Large intestine (tissue), 3 donors: ENCODE data around the gene ZNF783. TPM values are rescaled to one million over a fixed set of nuclear protein-coding genes. Genes with fewer than 3 reads are reported as not detected.
A peak's percentile ranks its signal among the peaks of the same experiment; 100 is the strongest.

Source experiments
- DNase-seq, 2 donors: peaks; one replicate each; pipeline versions ENCODE4 v3.0.0 to v3.0.0-alpha.2; 2013
- H3K27ac ChIP-seq: one replicate; pipeline ENCODE4 v1.5.1; 2013; ENCODE audit warnings: low read length
- H3K27me3 ChIP-seq: 2 replicates; pipeline ENCODE4 v1.6.1; 2013; ENCODE audit warnings: low read length; ENCODE audit not compliant: control insufficient read depth, insufficient read depth
- H3K36me3 ChIP-seq: 2 replicates; pipeline ENCODE4 v1.6.1; 2013; ENCODE audit warnings: low read length; ENCODE audit not compliant: control insufficient read depth, insufficient read depth
- H3K4me1 ChIP-seq: one replicate; pipeline ENCODE4 v1.6.1; 2013; ENCODE audit warnings: low read length; ENCODE audit not compliant: control insufficient read depth, insufficient read depth
- H3K4me3 ChIP-seq: one replicate; pipeline ENCODE4 v1.5.1; 2013; ENCODE audit warnings: low read length
- H3K9me3 ChIP-seq: one replicate; pipeline ENCODE4 v1.6.1; 2013; ENCODE audit warnings: mild to moderate bottlenecking, low read depth, low read length, moderate library complexity; ENCODE audit not compliant: control insufficient read depth
- WGBS: methylation state at CpG from one replicate; pipeline ENCODE4 v1.1.5; 2013; ENCODE audit warnings: low lambda C conversion rate; ENCODE audit not compliant: insufficient coverage; 5-methylcytosine and 5-hydroxymethylcytosine counted together
- polyA plus RNA-seq: library from polyadenylated mRNA; unstranded; fragments of 120-200 nt; gene quantifications from one replicate; pipeline ENCODE4 v1.2.1, GENCODE V29; 2013

The ZNF783 gene
- polyA plus RNA-seq, 1 donor: 12.1 TPM

- peaks cover 10% of the 10 kb centered on the region for H3K36me3 ChIP-seq
- no peak overlapping the region for H3K4me3 ChIP-seq
- no peaks in the 10 kb centered on the region for H3K27me3 ChIP-seq
- no peak overlapping the region for H3K27ac ChIP-seq
- WGBS: no CpG with 5 or more reads among the region's 5 CpGs
- H3K9me3 ChIP-seq: no peaks in the 10 kb centered on the region
- DNase-seq: no peak
- no peaks in the 10 kb centered on the region for H3K4me1 ChIP-seq
These were observed 35.2 kb downstream of the ZNF783 start for GRCh38 chr7:149297034-149297755.

GRCh38 chr7:149300620-149301285, 38.8 kb downstream of the ZNF783 start:
- no peaks in the 10 kb centered on the region for H3K27me3 ChIP-seq
- H3K4me1 ChIP-seq: no peaks in the 10 kb centered on the region
- 80% methylated on average over 1 of the region's 8 CpGs for WGBS

GRCh38 chr7:149302222-149302621, 40.2 kb downstream of the ZNF783 start:
- 95% methylated on average over 3 of the region's 12 CpGs for WGBS
- Histone ChIP-seq H3K27ac (no peak overlapping the region), H3K4me3 (no peak overlapping the region), H3K9me3 (no peaks in the 10 kb centered on the region), H3K4me1 (no peaks in the 10 kb centered on the region), H3K27me3 (no peaks in the 10 kb centered on the region), H3K36me3 (no peaks in the 10 kb centered on the region)
- no peak for DNase-seq

More at GRCh38 chr7:149300620-149301285, 38.8 kb downstream of the ZNF783 start:
- Histone ChIP-seq H3K27ac (no peak overlapping the region), H3K36me3 (no peaks in the 10 kb centered on the region), H3K9me3 (no peaks in the 10 kb centered on the region), H3K4me3 (no peak overlapping the region)
- no peak for DNase-seq

DNA sequence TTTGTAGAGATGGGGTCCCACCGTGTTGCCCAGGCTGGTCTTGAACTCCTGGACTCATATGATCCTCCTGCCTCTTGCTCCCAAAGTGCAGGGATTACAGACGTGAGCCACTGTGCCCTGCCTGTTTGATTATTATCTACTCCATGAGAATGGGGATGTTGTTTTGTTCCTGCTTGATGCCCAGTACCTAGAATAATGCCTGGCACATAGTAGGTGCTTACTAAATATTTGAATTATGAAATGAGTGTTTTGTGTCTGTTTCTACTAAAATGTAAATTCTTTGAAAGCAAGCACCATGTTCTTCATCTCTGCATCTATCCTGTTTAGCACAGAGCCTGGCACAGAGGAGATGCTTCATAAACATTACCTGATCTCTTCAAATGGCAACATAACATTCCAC, 40.9 kb downstream of the ZNF783 start:
- no CpG with 5 or more reads among the region's 2 CpGs for WGBS
- H3K27ac ChIP-seq: no peak overlapping the region
- no peak for DNase-seq
- H3K9me3 ChIP-seq: no peaks in the 10 kb centered on the region
- no peaks in the 10 kb centered on the region for H3K36me3 ChIP-seq
- no peak overlapping the region for H3K4me3 ChIP-seq
- H3K27me3 ChIP-seq: no peaks in the 10 kb centered on the region
- no peaks in the 10 kb centered on the region for H3K4me1 ChIP-seq

DNA sequence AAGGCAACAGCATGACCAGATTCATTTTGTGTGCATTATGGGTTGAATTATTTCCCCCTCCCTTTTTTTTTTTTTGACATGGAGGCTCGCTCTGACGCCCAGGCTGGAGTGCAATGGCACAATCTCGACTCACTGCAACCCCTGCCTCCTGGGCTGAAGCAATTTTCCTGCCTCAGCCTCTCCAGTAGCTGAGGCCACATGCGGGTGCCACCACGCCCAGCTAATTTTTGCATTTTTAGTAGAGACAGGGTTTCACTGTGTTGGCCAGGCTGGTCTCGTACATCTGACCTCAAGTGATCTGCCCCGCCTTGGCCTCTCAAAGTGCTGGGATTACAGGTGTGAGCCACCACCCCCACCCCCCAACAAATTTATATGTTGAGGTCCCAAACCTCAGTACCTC, 42.0 kb downstream of the ZNF783 start:
- Histone ChIP-seq H3K27me3 (no peaks in the 10 kb centered on the region), H3K36me3 (no peaks in the 10 kb centered on the region), H3K9me3 (no peaks in the 10 kb centered on the region), H3K27ac (no peak overlapping the region), H3K4me1 (no peaks in the 10 kb centered on the region), H3K4me3 (no peak overlapping the region)
- DNase-seq: no peak
- no CpG with 5 or more reads among the region's 7 CpGs for WGBS

GRCh38 chr7:149306854-149307253, 44.9 kb downstream of the ZNF783 start:
- Histone ChIP-seq H3K27me3 (no peaks in the 10 kb centered on the region), H3K27ac (no peak overlapping the region), H3K9me3 (no peaks in the 10 kb centered on the region), H3K4me1 (no peaks in the 10 kb centered on the region), H3K36me3 (no peaks in the 10 kb centered on the region), H3K4me3 (no peak overlapping the region)
- WGBS: 100% methylated on average over 1 of the region's 4 CpGs
- DNase-seq: no peak

GRCh38 chr7:149307775-149308501, 45.9 kb downstream of the ZNF783 start:
- Histone ChIP-seq H3K9me3 (no peaks in the 10 kb centered on the region), H3K27ac (no peak overlapping the region), H3K4me1 (no peaks in the 10 kb centered on the region), H3K4me3 (no peak overlapping the region), H3K27me3 (no peaks in the 10 kb centered on the region), H3K36me3 (no peaks in the 10 kb centered on the region)
- no CpG with 5 or more reads among the region's 16 CpGs for WGBS
- no peak for DNase-seq

DNA sequence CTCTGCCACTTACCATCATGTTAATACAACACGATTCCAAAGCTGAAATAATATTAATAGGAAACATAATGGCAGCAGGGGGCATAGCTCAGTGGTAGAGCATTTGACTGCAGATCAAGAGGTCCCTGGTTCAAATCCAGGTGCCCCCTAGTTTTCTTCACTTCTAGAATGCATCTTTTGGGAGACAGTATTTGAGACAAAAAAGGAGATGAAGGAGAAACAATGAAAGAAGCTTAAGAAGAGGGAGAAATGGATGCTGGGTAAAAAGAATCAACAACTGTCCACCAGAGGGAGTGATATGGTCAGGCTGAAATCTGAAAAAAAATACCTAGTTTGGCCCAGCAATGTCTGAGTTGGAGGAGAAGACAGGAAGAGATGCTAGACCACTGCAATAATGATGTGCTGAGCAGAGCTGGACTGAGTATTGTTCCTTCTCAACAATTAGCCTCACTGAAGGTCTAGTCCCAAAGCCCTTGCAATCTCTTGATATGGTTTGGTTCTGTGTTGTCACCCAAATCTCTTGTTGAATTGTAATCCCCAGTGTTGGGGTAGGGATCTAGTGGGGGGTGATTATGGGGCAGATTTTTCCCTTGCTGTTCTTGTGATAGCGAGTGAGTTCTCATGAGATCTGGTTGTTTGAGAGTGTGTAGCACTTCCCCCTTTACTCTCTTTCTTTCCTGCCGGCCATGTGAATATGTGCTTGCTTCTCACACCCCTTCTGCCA, 48.3 kb downstream of the ZNF783 start:
- Histone ChIP-seq H3K9me3 (no peaks in the 10 kb centered on the region), H3K27me3 (no peaks in the 10 kb centered on the region), H3K27ac (no peak overlapping the region), H3K4me1 (no peaks in the 10 kb centered on the region), H3K4me3 (no peak overlapping the region), H3K36me3 (no peaks in the 10 kb centered on the region)
- WGBS: 100% methylated on average over 2 of the region's 3 CpGs
- peak; percentile 13 to 47 for DNase-seq

GRCh38 chr7:149310990-149311573, 49.1 kb downstream of the ZNF783 start:
- Histone ChIP-seq H3K9me3 (no peaks in the 10 kb centered on the region), H3K27ac (no peak overlapping the region), H3K4me1 (no peaks in the 10 kb centered on the region), H3K27me3 (no peaks in the 10 kb centered on the region), H3K4me3 (no peak overlapping the region), H3K36me3 (no peaks in the 10 kb centered on the region)
- WGBS: 100% methylated on average over 1 of the region's 4 CpGs
- DNase-seq: no peak

GRCh38 chr7:149313981-149314380, 52.0 kb downstream of the ZNF783 start:
- no peak overlapping the region for H3K4me3 ChIP-seq
- peaks cover 8% of the 10 kb centered on the region for H3K27me3 ChIP-seq
- H3K27ac ChIP-seq: no peak overlapping the region
- 100% methylated on average over 1 of the region's 2 CpGs for WGBS
- DNase-seq: no peak
- H3K4me1 ChIP-seq: no peaks in the 10 kb centered on the region
- no peaks in the 10 kb centered on the region for H3K9me3 ChIP-seq
- no peaks in the 10 kb centered on the region for H3K36me3 ChIP-seq
